Endothelial cell (in vitro differentiated cells): ENCODE results near the gene ITSN2. TPM values are rescaled to one million over a fixed set of nuclear protein-coding genes. Genes with fewer than 3 reads are reported as not detected.

Source experiments
- DNase-seq: peaks from one replicate; pipeline ENCODE4 v3.0.0; 2021; ENCODE audit warnings: low spot score
- H3K27ac Mint-ChIP-seq: one replicate; pipeline ENCODE4 v1.8.0; 2021; ENCODE audit warnings: mixed read lengths, inconsistent platforms; ENCODE audit not compliant: unreplicated experiment
- H3K27me3 Mint-ChIP-seq: one replicate; pipeline ENCODE4 v1.8.0; 2021; ENCODE audit warnings: mild to moderate bottlenecking, moderate library complexity, mixed read lengths, inconsistent platforms; ENCODE audit not compliant: unreplicated experiment
- H3K36me3 Mint-ChIP-seq: one replicate; pipeline ENCODE4 v1.8.0; 2021; ENCODE audit warnings: mild to moderate bottlenecking, low read depth, mixed read lengths, inconsistent platforms; ENCODE audit not compliant: unreplicated experiment
- H3K4me1 Mint-ChIP-seq: one replicate; pipeline ENCODE4 v1.8.0; 2021; ENCODE audit warnings: mild to moderate bottlenecking, mixed read lengths, inconsistent platforms; ENCODE audit not compliant: unreplicated experiment
- H3K4me3 Mint-ChIP-seq: one replicate; pipeline ENCODE4 v1.8.0; 2021; ENCODE audit warnings: mild to moderate bottlenecking, mixed read lengths, inconsistent platforms; ENCODE audit not compliant: unreplicated experiment
- H3K9me3 Mint-ChIP-seq: one replicate; pipeline ENCODE4 v1.8.0; 2021; ENCODE audit warnings: mixed read lengths, inconsistent platforms; ENCODE audit not compliant: unreplicated experiment
- total RNA-seq: library from RNA; stranded (reverse); fragmentation: NEBNext Ultra II Directional; extraction: Animal tissue kit (Norgen Biotek cat#: 25700); gene quantifications from one replicate; pipeline ENCODE4 v1.2.1, GENCODE V29; 2021; ENCODE audit not compliant: unreplicated experiment
- TF ChIP-seq, protein P1 (sequence below): fragments of 200-600 bp; sonication (generic); IDR thresholded peaks from one replicate; pipeline ENCODE4 v1.5.0; 2021; ENCODE audit warnings: antibody characterized with exemption; ENCODE audit not compliant: unreplicated experiment

ITSN2 gene
- total RNA-seq, 1 donor from 2014 or later, result 73.3 TPM

DNA sequence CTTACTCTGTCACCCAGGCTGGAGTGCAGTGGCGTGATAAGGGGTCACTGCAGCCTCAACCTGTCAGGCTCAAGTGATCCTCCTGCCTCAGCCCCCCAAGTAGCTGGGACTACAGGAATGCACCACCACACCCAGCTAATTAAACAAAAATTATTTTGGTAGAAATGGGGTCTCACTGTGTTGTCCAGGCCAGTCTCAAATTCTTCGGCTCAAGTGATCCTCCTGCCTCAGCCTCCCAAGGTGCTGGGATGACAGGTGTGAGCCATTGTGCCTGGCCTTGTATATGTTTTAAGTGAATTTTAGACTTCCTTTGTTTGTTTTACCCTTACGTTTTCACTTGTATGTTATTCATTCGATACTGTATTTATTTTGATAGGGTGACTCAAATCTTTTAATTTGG is 34.7 kb upstream of the ITSN2 start:
- peaks cover 1% of the 10 kb centered on the region for H3K27me3 Mint-ChIP-seq
- H3K27ac Mint-ChIP-seq, result no peak overlapping the region
- H3K4me1 Mint-ChIP-seq, result no peaks in the 10 kb centered on the region
- H3K36me3 Mint-ChIP-seq, result no peaks in the 10 kb centered on the region
- no peak for DNase-seq
- TF ChIP-seq, protein P1, sequence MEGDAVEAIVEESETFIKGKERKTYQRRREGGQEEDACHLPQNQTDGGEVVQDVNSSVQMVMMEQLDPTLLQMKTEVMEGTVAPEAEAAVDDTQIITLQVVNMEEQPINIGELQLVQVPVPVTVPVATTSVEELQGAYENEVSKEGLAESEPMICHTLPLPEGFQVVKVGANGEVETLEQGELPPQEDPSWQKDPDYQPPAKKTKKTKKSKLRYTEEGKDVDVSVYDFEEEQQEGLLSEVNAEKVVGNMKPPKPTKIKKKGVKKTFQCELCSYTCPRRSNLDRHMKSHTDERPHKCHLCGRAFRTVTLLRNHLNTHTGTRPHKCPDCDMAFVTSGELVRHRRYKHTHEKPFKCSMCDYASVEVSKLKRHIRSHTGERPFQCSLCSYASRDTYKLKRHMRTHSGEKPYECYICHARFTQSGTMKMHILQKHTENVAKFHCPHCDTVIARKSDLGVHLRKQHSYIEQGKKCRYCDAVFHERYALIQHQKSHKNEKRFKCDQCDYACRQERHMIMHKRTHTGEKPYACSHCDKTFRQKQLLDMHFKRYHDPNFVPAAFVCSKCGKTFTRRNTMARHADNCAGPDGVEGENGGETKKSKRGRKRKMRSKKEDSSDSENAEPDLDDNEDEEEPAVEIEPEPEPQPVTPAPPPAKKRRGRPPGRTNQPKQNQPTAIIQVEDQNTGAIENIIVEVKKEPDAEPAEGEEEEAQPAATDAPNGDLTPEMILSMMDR, result no peak
- no peaks in the 10 kb centered on the region for H3K9me3 Mint-ChIP-seq
- no peak overlapping the region for H3K4me3 Mint-ChIP-seq

DNA sequence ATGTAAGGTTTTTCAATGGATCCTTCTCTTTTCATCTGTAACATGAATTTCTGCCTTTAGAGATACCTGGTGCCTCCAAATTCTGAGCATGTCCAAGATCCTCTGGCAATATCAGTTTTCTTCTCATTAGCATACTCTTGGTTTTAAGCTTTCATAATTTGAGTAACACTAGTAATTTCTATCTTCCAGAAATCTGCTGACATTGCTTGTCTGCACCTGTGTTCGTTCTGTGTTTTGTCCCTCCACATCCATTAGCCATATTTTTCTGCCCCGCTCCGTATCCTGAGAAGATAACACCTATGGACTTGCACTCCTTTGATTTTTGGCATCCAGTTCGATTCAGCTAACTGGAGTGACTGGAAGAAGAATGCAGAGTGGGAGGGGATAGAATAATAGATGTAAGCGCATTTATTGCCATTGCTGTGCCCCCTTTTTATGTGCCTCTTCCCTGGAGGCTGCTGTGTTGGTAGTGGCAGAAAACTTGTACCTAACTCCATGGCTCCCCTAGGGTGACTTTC is 32.3 kb upstream of the ITSN2 start:
- no peaks in the 10 kb centered on the region for H3K4me1 Mint-ChIP-seq
- H3K36me3 Mint-ChIP-seq, result no peaks in the 10 kb centered on the region
- H3K27ac Mint-ChIP-seq, result no peak overlapping the region
- no peak overlapping the region for H3K4me3 Mint-ChIP-seq
- H3K27me3 Mint-ChIP-seq, result peaks cover 1% of the 10 kb centered on the region
- DNase-seq, result no peak
- H3K9me3 Mint-ChIP-seq, result no peaks in the 10 kb centered on the region
- TF ChIP-seq, protein P1, result no peak

DNA sequence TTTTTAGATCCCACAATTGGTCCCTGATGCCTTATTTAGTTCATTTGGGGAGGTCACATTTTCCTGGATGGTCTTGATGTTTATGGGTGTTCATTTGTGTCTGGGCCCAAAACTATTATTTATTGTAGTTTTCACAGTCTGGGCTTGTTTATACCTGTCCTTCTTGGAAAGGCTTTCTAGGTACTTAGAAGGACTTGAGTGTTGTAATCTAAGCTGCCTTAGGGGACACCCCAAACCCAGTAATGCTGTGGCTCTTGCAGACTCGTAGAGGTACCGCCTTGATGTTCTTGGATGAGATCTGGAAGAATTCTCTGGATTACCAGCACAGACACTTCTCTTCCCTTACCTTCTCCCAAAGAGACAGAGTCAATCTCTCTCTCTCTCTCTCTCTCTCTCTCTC is 25.0 kb upstream of the ITSN2 start:
- Mint-ChIP-seq H3K27ac (no peak overlapping the region), H3K9me3 (no peaks in the 10 kb centered on the region), H3K36me3 (no peaks in the 10 kb centered on the region), H3K4me3 (no peak overlapping the region), H3K27me3 (peaks cover 6% of the 10 kb centered on the region), H3K4me1 (no peaks in the 10 kb centered on the region)
- TF ChIP-seq, protein P1, result no peak
- DNase-seq, result no peak

DNA sequence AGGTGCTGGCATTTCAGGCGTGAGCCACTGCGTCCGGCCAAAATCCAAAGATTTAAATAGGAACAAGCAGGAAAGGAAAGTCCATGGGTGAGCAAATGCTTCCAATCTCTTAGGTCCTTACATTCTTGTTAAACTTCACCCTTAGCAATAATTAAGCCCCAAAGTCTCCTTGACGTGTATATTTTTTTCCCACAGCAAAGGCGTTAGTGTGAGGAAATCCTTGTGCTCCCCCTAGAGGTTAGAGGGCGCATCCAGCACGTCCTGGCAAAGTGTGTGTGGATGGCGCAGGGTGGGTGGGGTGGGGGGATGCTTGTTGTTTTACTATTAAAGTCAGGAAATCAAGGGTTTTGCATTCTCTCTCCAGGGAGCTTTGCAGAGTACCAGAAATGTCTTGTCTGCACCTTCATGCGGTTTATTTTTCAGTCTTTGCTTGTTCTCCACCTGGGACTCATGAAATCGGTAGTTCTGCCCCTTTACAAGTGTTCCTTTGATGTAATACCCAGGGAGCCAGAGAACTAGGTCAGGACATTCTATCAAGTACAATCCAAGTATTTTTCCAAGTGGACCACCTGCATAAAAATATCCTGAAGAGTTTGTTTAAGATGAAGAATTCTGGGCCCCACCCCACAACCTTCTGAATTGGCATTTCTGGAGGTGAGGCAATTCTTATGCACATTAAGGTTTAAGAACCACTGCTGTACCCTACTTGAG is 22.2 kb upstream of the ITSN2 start:
- Mint-ChIP-seq H3K4me3 (no peak overlapping the region), H3K36me3 (no peaks in the 10 kb centered on the region), H3K4me1 (no peaks in the 10 kb centered on the region), H3K27me3 (peaks cover 6% of the 10 kb centered on the region), H3K27ac (no peak overlapping the region), H3K9me3 (no peaks in the 10 kb centered on the region)
- TF ChIP-seq, protein P1, result peak; percentile 66
- DNase-seq, result peak; percentile 63

DNA sequence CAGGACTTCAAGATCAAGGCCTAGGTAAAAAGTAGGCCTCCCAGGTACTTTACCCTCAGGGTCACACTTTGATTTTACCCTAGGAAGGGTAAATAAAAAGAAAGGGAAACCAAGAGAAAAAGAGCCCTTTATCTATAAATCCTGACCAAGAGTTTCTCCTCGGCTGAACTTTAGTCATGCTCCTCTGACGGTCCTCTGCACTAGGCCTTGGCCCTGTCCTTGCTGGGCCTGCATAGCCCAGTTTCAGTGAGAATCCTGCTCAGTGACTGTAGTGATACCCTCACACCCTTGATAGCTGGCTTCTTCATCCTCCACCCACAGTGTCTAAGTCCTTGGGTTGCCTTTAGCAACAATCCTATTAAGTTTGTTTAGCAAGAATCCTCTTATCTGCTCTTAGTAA is 20.5 kb upstream of the ITSN2 start:
- TF ChIP-seq, protein P1, result no peak
- Mint-ChIP-seq H3K27ac (no peak overlapping the region), H3K9me3 (no peaks in the 10 kb centered on the region), H3K36me3 (no peaks in the 10 kb centered on the region), H3K4me1 (no peaks in the 10 kb centered on the region), H3K27me3 (peaks cover 6% of the 10 kb centered on the region), H3K4me3 (no peak overlapping the region)
- no peak for DNase-seq
